Anterior cingulate cortex (tissue), 58 donors: ENCODE data around the gene LMO4.

Experiments
- DNase-seq, 58 donors: peaks; one replicate each; lab custom pipeline; 2025; lab: John Stamatoyannopoulos, UW

LMO4 gene

GRCh38 chr1:87355894-87356293, 27.2 kb downstream of the LMO4 start:
- DNase-seq = no peak

- DNase-seq = no peak
Observed at GRCh38 chr1:87356591-87356990, 27.9 kb downstream of the LMO4 start.

GRCh38 chr1:87358219-87358618, 29.5 kb downstream of the LMO4 start:
- DNase-seq = no peak

- no peak for DNase-seq
Observed at GRCh38 chr1:87359586-87359985, 30.9 kb downstream of the LMO4 start.

- no peak for DNase-seq
Observed at GRCh38 chr1:87362063-87362833, 33.6 kb downstream of the LMO4 start.

GRCh38 chr1:87362834-87363426, 34.2 kb downstream of the LMO4 start:
- no peak for DNase-seq

GRCh38 chr1:87367549-87367948, 38.9 kb downstream of the LMO4 start:
- no peak for DNase-seq

- DNase-seq = no peak
Observed at GRCh38 chr1:87368907-87369306, 40.2 kb downstream of the LMO4 start.

GRCh38 chr1:87369736-87370478, 41.2 kb downstream of the LMO4 start:
- DNase-seq = no peak

- DNase-seq = no peak
Observed at GRCh38 chr1:87370544-87370943, 41.9 kb downstream of the LMO4 start.

GRCh38 chr1:87379306-87379705, 50.6 kb downstream of the LMO4 start:
- no peak for DNase-seq

GRCh38 chr1:87386217-87386790, 57.6 kb downstream of the LMO4 start:
- no peak for DNase-seq

GRCh38 chr1:87388411-87388810, 59.7 kb downstream of the LMO4 start:
- DNase-seq = no peak

- DNase-seq = no peak
Observed at GRCh38 chr1:87389011-87389410, 60.3 kb downstream of the LMO4 start.

GRCh38 chr1:87389546-87389945, 60.9 kb downstream of the LMO4 start:
- DNase-seq = no peak

- DNase-seq = no peak
Observed at GRCh38 chr1:87392248-87393192, 63.8 kb downstream of the LMO4 start.

GRCh38 chr1:87393445-87394085, 64.9 kb downstream of the LMO4 start:
- DNase-seq = no peak

- no peak for DNase-seq
Observed at GRCh38 chr1:87394513-87394912, 65.8 kb downstream of the LMO4 start.

GRCh38 chr1:87394982-87395381, 66.3 kb downstream of the LMO4 start:
- no peak for DNase-seq
